Heart right ventricle (tissue), 16 donors: ENCODE data around the gene ZMYND12. TPM values are rescaled to one million over a fixed set of nuclear protein-coding genes. Genes with fewer than 3 reads are reported as not detected.
A peak's percentile ranks its signal among the peaks of the same experiment; 100 is the strongest.
"Not testable (repeated sequence)": the region's sequence is repeated elsewhere in the genome, so short reads cannot be mapped to it uniquely, and the experiment has no call there.

Experiments used
- ATAC-seq, 8 donors: fragments of 200-7000 bp; cut with Tn5 transposase; one replicate each; pipeline ENCODE4 v1.9.1; 2020; ENCODE audit warnings: mild to moderate bottlenecking in 8 of 8, moderate library complexity in 8 of 8, moderate number of reproducible peaks in 1 of 8
- DNase-seq, 2 donors: peaks; one replicate each; pipeline ENCODE4 v3.0.0-alpha.2; 2020
- H3K27ac ChIP-seq, 10 donors: fragments of 200-600 bp; sonication (generic) in 2 of 10; one replicate each; pipeline versions ENCODE4 v1.5.0 to v1.8.0; 2020 to 2022; ENCODE audit warnings: mild to moderate bottlenecking in 3 of 10
- H3K27me3 ChIP-seq, 7 donors: fragments of 200-600 bp; one replicate each; pipeline ENCODE4 v1.8.0; 2021 to 2022; ENCODE audit warnings: mild to moderate bottlenecking in 2 of 7
- H3K36me3 ChIP-seq, 9 donors: fragments of 200-600 bp; sonication (generic) in 1 of 9; one replicate each; pipeline versions ENCODE4 v1.5.0 to v1.8.0; 2020 to 2022; ENCODE audit warnings: mild to moderate bottlenecking in 2 of 9
- H3K4me1 ChIP-seq, 9 donors: fragments of 200-600 bp; sonication (generic) in 1 of 9; one replicate each; pipeline versions ENCODE4 v1.5.0 to v1.8.0; 2020 to 2022; ENCODE audit warnings: mild to moderate bottlenecking in 4 of 9
- H3K4me3 ChIP-seq, 10 donors: fragments of 200-600 bp; sonication (generic) in 2 of 10; one replicate each; pipeline versions ENCODE4 v1.5.0 to v1.8.0; 2020 to 2022; ENCODE audit warnings: mild to moderate bottlenecking in 7 of 10, moderate library complexity in 2 of 10
- H3K9me3 ChIP-seq, 11 donors: fragments of 200-600 bp in 10 of 11; sonication (generic) in 2 of 11; one replicate each; pipeline versions ENCODE4 v1.5.0 to v1.8.0; 2013 to 2022; ENCODE audit warnings: mild to moderate bottlenecking in 2 of 11, control low read depth in 1 of 11, moderate library complexity in 1 of 11
- CTCF ChIP-seq, 9 donors: fragments of 200-600 bp; sonication (generic) in 2 of 9; IDR thresholded peaks; one replicate each; pipeline versions ENCODE4 v1.5.0 to v1.8.0; 2021 to 2022; ENCODE audit warnings: antibody characterized with exemption in 9 of 9, mild to moderate bottlenecking in 5 of 9, moderate library complexity in 1 of 9
- WGBS, 2 donors: extraction: QIAGEN DNeasy Blood & Tissue Kit; methylation state at CpG; one replicate each; pipeline ENCODE4 v1.1.7; 2013; ENCODE audit warnings: inconsistent platforms in 1 of 2; 5-methylcytosine and 5-hydroxymethylcytosine counted together
- intact Hi-C, 10 donors: fragments of 100-400 bp; cut with DNase I; formaldehyde crosslinking; loops; one replicate each; pipeline versions ENCODE4 v1.11.1 to v1.14.2; 2022
- long read RNA-seq, 3 donors: library from polyadenylated mRNA; unstranded; transcript quantifications; one replicate each; pipeline ENCODE4 v2.0.0, GENCODE V29; 2020 to 2021
- polyA plus RNA-seq, 2 donors: library from polyadenylated mRNA; stranded (reverse); fragments of 200-250 nt; gene quantifications; one replicate each; pipeline ENCODE4 v1.2.3, GENCODE V29; 2013
- total RNA-seq, 10 donors: library from RNA; stranded (reverse); fragmentation: NEBNext Ultra II Directional in 3 of 10; extraction: Animal tissue kit (Norgen Biotek cat#: 25700) in 3 of 10; gene quantifications; one replicate each; pipeline versions ENCODE4 v1.2.1 to v1.2.4, GENCODE V29; 2021 to 2023
- donor health status: Arrhythmogenic right ventricular cardiomyopathy.
- donor health status: ischemic (EF 13 %, LVEDD 7.1; RV severe dilation, severe dysfunction).
- donor health status: healthy with polysubstance abuse.
- donor health status: DM: no; HTN: yes; CAD: no.
- donor health status: DM: no; HTN: no; CAD: no.
- donor health status: ischemic (EF 25% LVEDD 6.9; RV normal size, moderate dysfunction).
- donor health status: ischemic (EF 25% LVEDD 5.7; RV mildly dilated, moderate dysfunction).
- donor health status: healthy.
- donor health status: DM: yes; HTN: yes; CAD: no.
- donor health status: Ischemic cardiomyopathy.
- donor health status: ischemic (EF 35%, LVEDD 5.7; RV mildly dilated, moderate dysfunction).
- donor health status: nonischemic (EF 11% LVEDD 7.7; RV severe dilation, severe dysfunction).
- donor health status: DM: yes; HTN: yes; CAD: no.
- donor health status: PGD.
- donor health status: ischemic (EF 29% LVEDD 5.4; RV normal size, mild dysfunction).
- donor health status: nonischemic (EF 23%, LVEDD 6.1; RV moderate dilation, normal function).

ZMYND12 gene
- total RNA-seq (1 to 10 TPM in 9 of 10 donors, under 1 TPM in 1; 0.52 to 5.9 (median 2.9) TPM), polyA plus RNA-seq (under 1 TPM; 0.38 to 0.51 TPM)
- long read RNA-seq, donor 1 = 0 reads
- long read RNA-seq, donor 2, partial matches to known transcripts = 1 of 2 reads
- long read RNA-seq, donor 2, other reads (novel, unspliced or antisense) = 0 of 2 reads
- long read RNA-seq, donor 3, partial matches to known transcripts = 0 of 1 reads
- long read RNA-seq, donor 3, other reads (novel, unspliced or antisense) = 0 of 1 reads

GRCh38 chr1:42456010-42456753, at the start of gene ZMYND12, which contains the start of gene PPCS:
ZMYND12 (minus strand) TSS chr1:42456022; CDS start chr1:42455997, 25 bp downstream.
PPCS (plus strand) TSS chr1:42456543; CDS start chr1:42456566, 23 bp downstream.
- 0% methylated on average over 48 to 66 of the region's 66 CpGs for WGBS, 2 donors
- H3K36me3 ChIP-seq = peaks cover 0 to 39% (median 17%) of the 10 kb centered on the region in 9 donors
- peak within 1 kb of the TSS; percentile 78 to 96 (median 86) for H3K4me3 ChIP-seq
- H3K9me3 ChIP-seq = no peaks in the 10 kb centered on the region
- H3K4me1 ChIP-seq = peaks cover 7 to 30% (median 21%) of the 10 kb centered on the region in 9 donors
- intact Hi-C loops = loop anchor here in 6 of 10 donors (2.0 to 10.0 kb wide), 3 partner anchors 119 to 121 kb away; partner anchors contain the start of gene FOXJ3 (in 6 of the 6)
- no peaks in the 10 kb centered on the region for H3K27me3 ChIP-seq
- DNase-seq (peak; percentile 83 to 93), ATAC-seq (peak; percentile 95 to 98 (median 97))
- H3K27ac ChIP-seq = peak within 1 kb of the TSS; percentile 92 to 99 (median 95)
- peak in 1 of 9 donors; percentile 19 for TF ChIP-seq CTCF (IDR thresholded peaks at IDR 0.05)

DNA sequence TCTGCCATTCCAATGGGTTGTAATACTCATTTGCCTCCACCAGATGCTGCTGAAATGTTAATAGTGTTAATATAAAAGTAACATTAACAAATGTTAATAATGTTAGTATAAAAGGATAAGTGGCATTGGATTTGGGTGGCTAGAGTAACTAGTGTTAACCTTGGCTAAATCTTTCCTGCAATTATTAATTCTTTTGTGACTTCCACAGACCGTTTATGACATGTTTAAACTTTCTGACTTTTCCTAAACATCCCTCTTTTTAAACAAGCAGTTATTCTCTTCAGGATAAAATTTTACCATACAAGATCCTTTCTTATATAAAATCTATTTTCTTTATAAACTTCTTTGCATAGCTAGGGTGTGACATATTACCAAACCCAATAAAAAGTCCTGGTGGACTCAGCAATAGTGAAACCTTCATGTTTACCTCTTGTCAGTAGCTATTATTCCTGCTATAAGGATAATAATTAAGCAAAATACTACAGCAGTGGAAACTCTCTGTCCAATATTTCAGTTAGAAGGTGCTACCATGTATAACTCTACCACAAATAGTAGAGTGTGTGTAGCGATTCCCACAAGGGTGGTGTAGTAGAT, 48.8 kb upstream of the ZMYND12 start:
- DNase-seq (no peak), ATAC-seq (no peak)
- intact Hi-C loops = no loop called here
- H3K4me1 ChIP-seq = no peaks in the 10 kb centered on the region
- no peaks in the 10 kb centered on the region for H3K27me3 ChIP-seq
- no peak overlapping the region for H3K4me3 ChIP-seq
- H3K36me3 ChIP-seq = peaks cover 0 to 51% (median 7%) of the 10 kb centered on the region in 9 donors
- TF ChIP-seq CTCF (IDR thresholded peaks at IDR 0.05) = no peak
- H3K9me3 ChIP-seq = peaks cover 0 to 71% (median 26%) of the 10 kb centered on the region in 11 donors
- no peak overlapping the region for H3K27ac ChIP-seq
- WGBS, 2 donors = 94 to 95% methylated on average over 2 of the region's 2 CpGs

DNA sequence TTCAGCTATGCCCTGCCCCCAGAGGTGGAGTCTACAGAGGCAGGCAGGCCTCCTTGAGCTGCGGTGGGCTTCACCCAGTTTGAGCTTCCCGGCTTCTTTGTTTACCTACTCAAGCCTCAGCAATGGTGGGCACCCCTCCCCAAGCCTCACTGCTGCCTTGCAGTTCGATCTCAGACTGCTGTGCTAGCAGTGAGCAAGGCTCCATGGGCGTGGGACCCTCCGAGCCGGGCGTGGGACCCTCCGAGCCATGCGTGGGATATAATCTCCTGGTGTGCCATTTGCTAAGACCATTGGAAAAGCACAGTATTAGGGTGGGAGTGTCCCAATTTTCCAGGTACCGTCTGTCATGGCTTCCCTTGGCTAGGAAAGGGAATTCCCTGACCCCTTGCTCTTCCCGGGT, 46.2 kb upstream of the ZMYND12 start:
- ATAC-seq, intact Hi-C loops, H3K4me3 ChIP-seq, H3K27me3 ChIP-seq, H3K27ac ChIP-seq, DNase-seq, H3K4me1 ChIP-seq: not testable (repeated sequence)
- WGBS, 2 donors = 89 to 91% methylated on average over 11 of the region's 11 CpGs
- peaks cover 0 to 52% (median 17%) of the 10 kb centered on the region in 9 donors for H3K36me3 ChIP-seq
- peaks cover 0 to 45% (median 24%) of the 10 kb centered on the region in 11 donors for H3K9me3 ChIP-seq

DNA sequence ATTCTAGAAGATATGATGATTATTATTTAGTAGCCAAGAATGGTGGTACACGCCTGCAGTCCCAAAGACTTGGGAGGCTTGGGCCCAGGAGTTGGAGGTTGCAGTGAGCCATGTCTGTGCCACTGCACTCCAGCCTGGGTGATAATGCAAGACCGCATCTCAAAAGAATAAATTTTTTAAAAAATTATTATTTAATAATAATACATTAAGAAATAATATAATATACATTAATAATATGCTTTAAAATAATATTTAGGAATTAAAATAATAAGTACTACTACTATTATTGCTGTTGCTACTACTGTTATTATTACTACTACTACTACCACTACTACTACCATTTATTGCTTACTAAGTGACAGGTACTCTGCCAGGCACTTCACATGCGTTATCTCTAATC, 34.4 kb upstream of the ZMYND12 start:
- Histone ChIP-seq H3K9me3 (peaks cover 0 to 8% (median 0%) of the 10 kb centered on the region in 11 donors), H3K36me3 (peaks cover 0 to 21% (median 0%) of the 10 kb centered on the region in 9 donors), H3K27me3 (no peaks in the 10 kb centered on the region), H3K4me1 (no peaks in the 10 kb centered on the region), H3K4me3 (no peak overlapping the region), H3K27ac (no peak overlapping the region)
- DNase-seq (no peak), ATAC-seq (no peak)
- intact Hi-C loops = no loop called here
- no peak for TF ChIP-seq CTCF (IDR thresholded peaks at IDR 0.05)
- 98% methylated on average over 3 of the region's 3 CpGs for WGBS, 2 donors
